ENCODE measurements around the gene SMG6.
"Not testable (repeated sequence)": the region's sequence is repeated elsewhere in the genome, so short reads cannot be mapped to it uniquely, and the experiment has no call there.

SMG6 gene

DNA sequence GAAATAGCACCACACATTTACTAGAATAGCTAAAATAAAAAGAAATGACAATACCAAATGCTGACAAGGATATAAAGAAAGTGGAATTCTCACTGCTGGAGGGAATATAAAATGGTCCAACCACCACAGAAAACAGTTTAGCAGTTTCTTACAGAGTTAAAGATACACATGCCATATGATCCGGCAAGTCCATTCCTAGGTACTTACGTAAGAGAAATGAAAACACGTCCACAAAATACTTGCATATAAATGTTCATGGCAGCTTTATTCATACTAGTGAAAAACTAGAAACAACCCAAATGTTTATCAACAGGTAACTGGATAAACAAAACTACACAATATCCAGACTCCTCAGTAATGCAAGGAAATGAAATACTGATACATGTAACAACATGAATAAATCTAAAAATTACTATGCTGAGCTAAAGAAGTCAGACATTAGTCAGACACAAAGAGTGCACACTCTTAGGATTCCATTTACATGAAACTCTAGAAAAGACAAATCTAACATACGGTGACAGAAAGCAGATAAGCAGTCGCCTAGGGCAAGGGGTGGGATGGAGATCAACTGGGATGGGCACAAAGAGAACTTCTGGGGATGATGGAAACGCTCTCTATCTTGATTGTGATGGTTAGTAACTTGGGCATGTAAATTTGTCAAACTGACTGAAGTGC is 76.4 kb downstream of the SMG6 start:
- no peak for DNase-seq

DNA sequence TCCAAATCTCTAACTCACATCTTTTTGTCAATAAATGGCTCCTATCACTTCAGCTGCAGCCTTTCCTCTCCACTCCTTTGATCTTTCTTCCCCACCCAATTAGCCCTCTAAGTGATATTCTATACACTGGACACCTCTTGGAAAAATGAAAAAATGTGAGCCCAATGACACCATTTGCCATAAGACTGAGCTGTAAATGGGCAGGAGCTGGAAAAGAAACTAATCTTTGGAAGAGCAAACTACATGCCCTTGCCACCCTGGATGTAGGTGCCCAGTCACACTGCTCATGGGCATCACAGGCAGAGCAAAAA is 80.0 kb downstream of the SMG6 start:
- DNase-seq = no peak

DNA sequence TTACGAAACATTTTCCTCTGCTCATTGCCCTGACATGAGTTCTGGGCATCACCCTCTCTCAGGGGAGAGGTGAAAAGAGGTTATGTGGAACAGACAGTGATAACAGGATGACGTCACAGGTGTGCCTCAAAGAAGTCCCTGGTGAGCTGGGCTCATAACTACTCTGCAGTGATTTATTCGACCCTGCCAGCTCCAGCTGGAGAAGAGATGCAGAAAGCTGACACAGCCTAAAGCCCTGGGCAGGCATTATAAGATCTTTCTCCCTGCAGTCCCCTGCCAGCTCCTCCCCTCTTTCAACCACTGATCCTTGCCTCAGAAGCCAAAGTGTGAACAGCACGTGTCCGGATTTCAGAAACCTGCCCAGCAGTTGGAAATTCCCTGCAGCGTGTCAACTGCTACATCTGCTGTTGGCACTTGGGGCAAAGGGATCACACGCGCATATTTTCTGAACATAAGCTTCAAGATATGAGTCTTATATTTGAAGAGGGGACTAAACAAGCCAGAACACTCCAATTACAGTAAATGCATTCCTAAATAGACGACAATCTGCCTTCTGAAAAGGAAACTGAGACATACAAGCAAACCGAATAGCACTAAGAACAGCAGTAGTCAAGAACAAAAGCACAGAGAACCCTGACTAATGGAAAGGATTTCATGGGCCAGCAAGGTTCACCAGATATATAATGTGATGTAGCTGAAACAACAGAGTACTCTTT is 80.5 kb downstream of the SMG6 start:
- DNase-seq = no peak

GRCh38 chr17:2222301-2222700 is 81.3 kb downstream of the SMG6 start:
- no peak for DNase-seq

DNA sequence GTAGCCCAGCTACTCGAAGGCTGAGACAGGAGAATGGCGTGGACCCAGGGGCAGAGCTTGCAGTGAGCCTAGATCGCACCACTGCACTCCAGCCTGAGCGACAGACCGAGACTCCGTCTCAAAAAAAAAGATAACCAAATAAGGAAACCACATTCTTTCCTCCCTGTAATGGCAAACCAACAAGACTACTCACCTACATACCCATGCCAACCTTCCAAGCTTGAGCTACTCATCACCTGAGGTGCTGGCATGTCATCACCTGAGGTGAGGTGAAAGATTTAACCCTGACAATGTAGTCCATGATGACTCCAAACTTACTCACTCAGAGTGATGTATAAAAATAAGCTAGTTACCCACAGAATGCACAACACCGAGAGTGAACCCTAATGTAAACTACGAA is 85.2 kb downstream of the SMG6 start:
- no peak for DNase-seq

DNA sequence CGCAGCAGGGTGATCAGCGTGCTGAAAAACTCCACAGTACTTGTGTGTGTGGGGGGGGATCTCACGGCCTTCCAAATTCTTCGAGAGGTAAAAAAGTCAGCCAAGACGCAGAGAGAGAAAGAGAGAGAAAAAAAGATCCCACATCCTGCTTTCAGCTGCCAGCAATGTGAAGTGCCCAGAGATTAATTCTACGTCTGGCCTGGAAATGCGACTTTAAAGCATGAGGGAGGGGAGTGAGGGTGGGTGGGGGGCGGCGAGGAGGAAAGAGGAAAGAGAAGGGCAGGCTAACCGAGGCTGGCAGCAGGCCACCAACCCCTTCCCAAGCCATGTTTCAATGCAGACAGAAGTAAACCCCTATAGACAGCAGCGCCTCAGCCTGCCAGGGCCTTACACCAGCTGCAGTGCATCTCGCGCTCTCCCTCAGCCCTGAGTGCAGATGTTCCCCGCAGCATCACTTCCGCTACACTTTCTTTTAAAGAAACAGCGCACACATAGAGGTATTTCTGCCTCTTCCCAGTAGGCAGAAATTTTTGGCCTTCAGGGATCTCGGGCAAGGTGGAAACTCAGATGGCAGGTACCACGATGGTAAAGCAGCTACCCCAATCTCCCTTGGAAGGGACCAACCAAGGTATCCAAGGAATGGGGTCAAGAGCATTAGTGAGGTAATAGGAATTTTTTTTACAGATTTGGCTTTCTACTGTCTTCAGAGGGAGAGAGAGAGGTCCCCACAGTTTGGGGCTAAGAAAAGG is 87.8 kb downstream of the SMG6 start:
- DNase-seq = peak; percentile 95

DNA sequence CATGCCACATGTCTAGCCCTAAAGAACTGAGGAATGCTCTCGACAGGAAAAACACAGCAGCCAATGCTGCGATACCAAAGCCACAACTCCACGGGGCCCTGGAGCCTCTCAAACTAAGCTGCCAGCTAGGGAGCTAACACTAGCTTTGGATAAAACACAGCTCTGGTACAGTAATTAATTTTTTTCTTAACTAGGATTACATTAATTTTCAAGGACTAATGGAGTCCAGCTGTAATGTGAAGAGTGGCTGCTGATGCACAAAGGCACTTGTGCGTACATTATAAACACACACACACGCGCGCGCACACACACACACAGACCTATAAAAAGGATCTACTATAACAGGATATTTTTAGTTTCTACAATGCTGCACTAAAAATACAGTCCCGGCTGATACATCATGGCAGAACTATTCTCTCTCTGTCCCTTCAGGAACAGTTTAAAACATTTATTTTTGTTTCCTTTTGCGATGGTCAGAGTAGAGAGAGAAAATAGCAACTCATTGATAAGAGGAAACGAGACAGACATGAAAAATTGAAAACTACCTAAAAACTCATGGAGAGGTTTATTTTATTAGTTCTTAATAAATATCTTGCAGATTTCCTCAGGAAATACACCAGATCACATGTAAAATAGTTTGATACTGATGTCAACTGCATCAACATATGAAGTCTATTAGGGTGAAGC is 88.5 kb downstream of the SMG6 start:
- DNase-seq = no peak

- no peak for DNase-seq
Measured at GRCh38 chr17:2214047-2214928, 89.3 kb downstream of the SMG6 start.

GRCh38 chr17:2213291-2213960 is 90.2 kb downstream of the SMG6 start:
- DNase-seq = no peak

- DNase-seq = no peak
Measured at GRCh38 chr17:2212400-2212981, 91.1 kb downstream of the SMG6 start.

DNA sequence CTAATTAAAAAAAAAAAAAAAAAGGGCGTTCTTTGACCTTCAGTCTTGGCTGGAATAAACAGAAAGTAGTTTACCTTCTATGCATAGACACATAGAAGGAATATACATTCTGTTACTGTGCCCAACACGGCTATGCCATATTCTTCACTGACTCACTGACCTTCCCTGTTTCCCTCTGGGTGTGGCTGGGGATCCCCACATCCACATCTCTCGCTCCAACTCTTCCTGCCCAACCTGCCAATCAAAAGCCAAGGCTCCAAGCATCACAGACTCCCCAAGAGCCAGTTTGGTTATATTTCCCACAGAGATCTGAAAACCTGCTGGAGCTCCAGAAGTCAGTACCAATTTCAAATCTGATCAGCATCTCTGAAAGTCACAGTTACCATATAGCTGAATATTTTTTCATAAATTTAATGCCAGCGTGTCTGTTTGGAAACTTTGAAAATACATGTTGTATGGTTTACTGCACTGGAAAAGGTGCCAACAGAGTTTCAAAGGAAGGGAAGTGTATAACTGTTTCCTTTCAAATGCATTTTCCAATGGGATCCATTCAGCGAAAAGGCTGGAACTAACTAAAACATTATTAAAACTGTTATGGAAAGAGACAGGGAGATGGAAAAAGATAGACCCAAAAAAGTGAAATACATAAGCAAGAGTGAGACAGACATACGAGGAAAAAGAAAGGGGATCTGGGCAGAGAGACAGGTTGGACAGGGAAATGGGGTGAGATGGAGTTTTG is 91.8 kb downstream of the SMG6 start:
- DNase-seq = no peak

- DNase-seq = no peak
Measured at GRCh38 chr17:2210726-2211125, 92.9 kb downstream of the SMG6 start.

GRCh38 chr17:2207815-2208515 is 95.6 kb downstream of the SMG6 start:
- no peak for DNase-seq

- DNase-seq = no peak
Measured at GRCh38 chr17:2204393-2204792, 99.2 kb downstream of the SMG6 start.

DNA sequence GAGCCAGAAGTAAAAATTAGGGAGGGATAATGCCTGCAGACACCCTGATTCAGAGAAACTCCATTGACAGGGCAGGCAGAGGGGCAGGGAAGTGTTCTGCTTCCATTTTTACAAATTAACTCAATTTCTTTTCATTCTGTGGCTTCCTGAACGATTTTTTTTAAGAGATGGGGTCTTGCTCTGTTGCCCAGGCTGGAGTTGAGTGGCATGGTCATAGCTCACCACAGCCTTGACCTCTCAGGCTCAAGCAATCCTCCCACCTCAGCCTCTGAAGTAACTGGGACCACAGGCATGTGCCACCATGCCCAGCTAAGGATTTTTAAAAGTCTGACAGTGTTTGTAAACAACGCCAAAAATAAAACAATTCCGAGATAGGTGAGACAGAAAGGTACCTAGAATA is 99.8 kb downstream of the SMG6 start:
- no peak for DNase-seq

DNA sequence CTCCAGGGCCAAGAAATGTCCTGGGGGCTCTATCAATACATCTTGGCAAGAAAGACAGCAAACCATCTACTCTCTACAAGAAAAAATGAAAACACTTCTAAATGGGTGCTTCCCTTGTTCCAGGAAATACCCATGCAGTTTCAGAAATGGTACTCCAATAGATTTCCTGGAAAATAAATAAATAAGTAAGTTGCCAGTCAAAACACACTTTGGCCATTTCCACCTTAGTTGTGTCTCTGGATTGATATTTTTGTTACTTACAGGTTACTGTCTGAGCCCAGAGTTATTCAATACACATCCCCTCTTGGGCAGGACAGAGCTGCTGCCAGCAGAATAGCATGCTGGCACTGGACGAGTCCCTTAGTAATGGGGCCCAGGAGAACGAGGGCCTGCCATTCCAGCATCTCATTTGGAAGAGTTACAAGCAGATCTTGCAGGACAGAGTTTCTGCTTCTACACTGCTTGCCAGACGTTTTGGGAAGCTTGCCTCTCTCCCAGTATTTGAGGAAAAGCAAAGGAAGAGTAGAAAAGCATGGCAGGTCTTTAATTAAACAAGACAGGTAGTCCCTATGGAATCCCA is 100.5 kb downstream of the SMG6 start:
- DNase-seq = no peak

- DNase-seq = no peak
Measured at GRCh38 chr17:2202302-2202995, 101.1 kb downstream of the SMG6 start.

DNA sequence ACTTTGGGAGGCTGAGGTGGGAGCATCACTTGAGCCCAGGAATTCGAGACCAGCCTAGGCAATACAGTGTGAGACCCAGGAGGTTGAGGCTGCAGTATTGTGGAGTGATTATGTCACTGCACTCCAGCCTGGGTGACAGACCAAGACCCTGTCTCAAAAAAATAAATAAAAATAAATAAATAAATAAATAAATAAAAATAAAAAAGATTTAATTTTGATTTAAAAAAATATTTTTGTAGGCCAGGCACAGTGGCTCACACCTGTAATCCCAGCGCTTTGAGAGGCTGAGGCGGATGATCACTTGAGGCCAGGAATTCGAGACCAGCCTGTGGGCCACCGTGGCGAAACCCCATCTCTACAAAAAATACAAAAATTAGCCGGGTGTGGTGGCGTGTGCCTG is 104.2 kb downstream of the SMG6 start:
- DNase-seq = not testable (repeated sequence)

DNA sequence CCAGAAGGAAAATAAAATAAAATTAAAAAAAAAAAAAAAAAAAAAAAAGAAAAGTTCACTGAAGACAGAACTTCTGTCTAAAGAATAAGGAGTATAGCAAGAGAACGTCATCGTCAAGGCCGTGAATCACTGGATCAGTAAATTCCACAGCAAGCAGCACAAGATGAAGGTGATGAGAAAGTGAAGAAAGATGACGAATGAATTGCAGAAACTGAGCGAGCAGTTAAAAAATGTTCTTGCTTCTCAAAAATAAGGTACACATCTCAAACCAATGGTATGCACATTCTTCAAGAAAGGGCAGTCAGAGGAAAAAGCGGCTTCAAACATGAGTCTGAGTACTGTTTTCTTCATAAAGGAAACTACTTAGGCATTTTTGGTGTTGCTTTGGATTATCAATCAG is 104.7 kb downstream of the SMG6 start:
- no peak for DNase-seq

All from right forelimb (tissue), 1 donor.